ENCODE measurements around the gene ZNF438. TPM values are rescaled to one million over a fixed set of nuclear protein-coding genes. Genes with fewer than 3 reads are reported as not detected.

Gene ZNF438
- total RNA-seq, 2 donors from 2014 or later: 1.5 to 10.1 TPM

GRCh38 chr10:30995081-30995770 lies 36.4 kb downstream of the ZNF438 start:
- Histone ChIP-seq H3K4me1 (replicated peaks) (peaks cover 3% of the 10 kb centered on the region), H3K27me3 (replicated peaks; ENCODE audit: insufficient read depth) (no peaks in the 10 kb centered on the region), H3K4me3 (no peak overlapping the region), H3K27ac (no peak overlapping the region), H3K36me3 (no peaks in the 10 kb centered on the region), H3K9me3 (no peaks in the 10 kb centered on the region)
- intact Hi-C loops (cut with DNase I): no loop called here
- no peak for DNase-seq (ENCODE audit: low spot score)
- 95% methylated on average over 3 of the region's 3 CpGs for WGBS
- TF ChIP-seq CTCF (IDR thresholded peaks at IDR 0.05) (no peak), POLR2AphosphoS5 (IDR thresholded peaks at IDR 0.05) (no peak), POLR2A (IDR thresholded peaks at IDR 0.05) (no peak)

GRCh38 chr10:30993155-30993554 lies 38.5 kb downstream of the ZNF438 start:
- no peak for DNase-seq (ENCODE audit: low spot score)
- H3K4me3 ChIP-seq: no peak overlapping the region
- no peaks in the 10 kb centered on the region for H3K9me3 ChIP-seq
- WGBS: 100% methylated on average over 1 of the region's 1 CpG
- peaks cover 3% of the 10 kb centered on the region for H3K4me1 ChIP-seq (replicated peaks)
- intact Hi-C loops (cut with DNase I): no loop called here
- no peak overlapping the region for H3K27ac ChIP-seq
- no peaks in the 10 kb centered on the region for H3K27me3 ChIP-seq (replicated peaks; ENCODE audit: insufficient read depth)
- TF ChIP-seq POLR2A (IDR thresholded peaks at IDR 0.05): no peak
- no peak for TF ChIP-seq CTCF (IDR thresholded peaks at IDR 0.05)
- no peak for TF ChIP-seq POLR2AphosphoS5 (IDR thresholded peaks at IDR 0.05)
- no peaks in the 10 kb centered on the region for H3K36me3 ChIP-seq

GRCh38 chr10:30992681-30993080 lies 39.0 kb downstream of the ZNF438 start:
- DNase-seq (ENCODE audit: low spot score): no peak
- TF ChIP-seq POLR2AphosphoS5 (IDR thresholded peaks at IDR 0.05): no peak
- TF ChIP-seq CTCF (IDR thresholded peaks at IDR 0.05): no peak
- no peak for TF ChIP-seq POLR2A (IDR thresholded peaks at IDR 0.05)
- 94% methylated on average over 4 of the region's 4 CpGs for WGBS
- Histone ChIP-seq H3K27ac (no peak overlapping the region), H3K9me3 (no peaks in the 10 kb centered on the region), H3K36me3 (no peaks in the 10 kb centered on the region), H3K27me3 (replicated peaks; ENCODE audit: insufficient read depth) (no peaks in the 10 kb centered on the region), H3K4me1 (replicated peaks) (peaks cover 3% of the 10 kb centered on the region), H3K4me3 (no peak overlapping the region)
- intact Hi-C loops (cut with DNase I): no loop called here

- WGBS: 95% methylated on average over 1 of the region's 1 CpG
- H3K36me3 ChIP-seq: no peaks in the 10 kb centered on the region
- DNase-seq (ENCODE audit: low spot score): no peak
- no peaks in the 10 kb centered on the region for H3K4me1 ChIP-seq (replicated peaks)
- no peak overlapping the region for H3K4me3 ChIP-seq
- TF ChIP-seq POLR2AphosphoS5 (IDR thresholded peaks at IDR 0.05) (no peak), POLR2A (IDR thresholded peaks at IDR 0.05) (no peak)
- H3K9me3 ChIP-seq: no peaks in the 10 kb centered on the region
- H3K27ac ChIP-seq: no peak overlapping the region
- intact Hi-C loops (cut with DNase I): no loop called here
- no peaks in the 10 kb centered on the region for H3K27me3 ChIP-seq (replicated peaks; ENCODE audit: insufficient read depth)
Measured at GRCh38 chr10:30991647-30992011, 40.0 kb downstream of the ZNF438 start.

- no peak overlapping the region for H3K27ac ChIP-seq
- intact Hi-C loops (cut with DNase I): no loop called here
- TF ChIP-seq POLR2A (IDR thresholded peaks at IDR 0.05) (no peak), POLR2AphosphoS5 (IDR thresholded peaks at IDR 0.05) (no peak), CTCF (IDR thresholded peaks at IDR 0.05) (no peak)
- H3K4me3 ChIP-seq: no peak overlapping the region
- no peak for DNase-seq (ENCODE audit: low spot score)
- H3K9me3 ChIP-seq: no peaks in the 10 kb centered on the region
- H3K27me3 ChIP-seq (replicated peaks; ENCODE audit: insufficient read depth): no peaks in the 10 kb centered on the region
- H3K36me3 ChIP-seq: no peaks in the 10 kb centered on the region
- WGBS: 98% methylated on average over 2 of the region's 2 CpGs
- no peaks in the 10 kb centered on the region for H3K4me1 ChIP-seq (replicated peaks)
Measured at GRCh38 chr10:30990971-30991646, 40.6 kb downstream of the ZNF438 start.

All from prostate gland (tissue), 2 donors.